ENCODE results near the gene RHOH. TPM values are rescaled to one million over a fixed set of nuclear protein-coding genes. Genes with fewer than 3 reads are reported as not detected.
A peak's percentile ranks its signal among the peaks of the same experiment; 100 is the strongest.

The RHOH gene
- total and polyA plus RNA-seq, 9 of the 15 experiments (the other 6 are each of a cell fraction or from before 2014, with no cell fraction given): 14.3 to 37.7 (median 23.2) TPM

GRCh38 chr4:40199999-40200874, 3.4 kb downstream of the RHOH start (continued):
- TF ChIP-seq NUFIP1 (IDR thresholded peaks at IDR 0.05; ENCODE audit: partially characterized antibody): no peak
- no peak for TF ChIP-seq WHSC1 (IDR thresholded peaks at IDR 0.05; ENCODE audit: low read length)
- TF ChIP-seq MLLT1 (IDR thresholded peaks at IDR 0.05): peak; percentile 53 to 81
- TF ChIP-seq, protein P1, sequence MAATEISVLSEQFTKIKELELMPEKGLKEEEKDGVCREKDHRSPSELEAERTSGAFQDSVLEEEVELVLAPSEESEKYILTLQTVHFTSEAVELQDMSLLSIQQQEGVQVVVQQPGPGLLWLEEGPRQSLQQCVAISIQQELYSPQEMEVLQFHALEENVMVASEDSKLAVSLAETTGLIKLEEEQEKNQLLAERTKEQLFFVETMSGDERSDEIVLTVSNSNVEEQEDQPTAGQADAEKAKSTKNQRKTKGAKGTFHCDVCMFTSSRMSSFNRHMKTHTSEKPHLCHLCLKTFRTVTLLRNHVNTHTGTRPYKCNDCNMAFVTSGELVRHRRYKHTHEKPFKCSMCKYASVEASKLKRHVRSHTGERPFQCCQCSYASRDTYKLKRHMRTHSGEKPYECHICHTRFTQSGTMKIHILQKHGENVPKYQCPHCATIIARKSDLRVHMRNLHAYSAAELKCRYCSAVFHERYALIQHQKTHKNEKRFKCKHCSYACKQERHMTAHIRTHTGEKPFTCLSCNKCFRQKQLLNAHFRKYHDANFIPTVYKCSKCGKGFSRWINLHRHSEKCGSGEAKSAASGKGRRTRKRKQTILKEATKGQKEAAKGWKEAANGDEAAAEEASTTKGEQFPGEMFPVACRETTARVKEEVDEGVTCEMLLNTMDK (IDR thresholded peaks at IDR 0.05; ENCODE audit: borderline replicate concordance, insufficient read depth, low read depth, low read length, poor library complexity, severe bottlenecking): no peak
- TF ChIP-seq ZNF77 (CRISPR knock-in tag; IDR thresholded peaks at IDR 0.05): no peak
- TF ChIP-seq FOXJ2 (tag; IDR thresholded peaks at IDR 0.05): no peak
- no peak for TF ChIP-seq MYBL2 (IDR thresholded peaks at IDR 0.05; ENCODE audit: low read depth)
- no peak for TF ChIP-seq MYBL2 (CRISPR knock-in tag; IDR thresholded peaks at IDR 0.05; ENCODE audit: borderline replicate concordance)
- TF ChIP-seq HNRNPUL1 (IDR thresholded peaks at IDR 0.05; ENCODE audit: low read length): no peak
- TF ChIP-seq, protein P2, sequence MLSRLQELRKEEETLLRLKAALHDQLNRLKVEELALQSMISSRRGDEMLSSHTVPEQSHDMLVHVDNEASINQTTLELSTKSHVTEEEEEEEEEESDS (CRISPR knock-in tag; IDR thresholded peaks at IDR 0.05): no peak
- no peak for TF ChIP-seq HIVEP1 (CRISPR knock-in tag; IDR thresholded peaks at IDR 0.05)
- TF ChIP-seq RBM17 (IDR thresholded peaks at IDR 0.05; ENCODE audit: borderline replicate concordance, low read depth, low read length): no peak
- TF ChIP-seq ZNF551 (CRISPR knock-in tag; IDR thresholded peaks at IDR 0.05): no peak
- TF ChIP-seq SUPT5H (IDR thresholded peaks at IDR 0.05): 0 out of 2 replicates have a peak, but pooled peaks have one; percentile 36
- no peak for TF ChIP-seq MXI1 (IDR thresholded peaks at IDR 0.05; ENCODE audit: low read depth, low read length)
- no peak for TF ChIP-seq NFIX (CRISPR knock-in tag; IDR thresholded peaks at IDR 0.05; ENCODE audit: low read depth)
- no peak for TF ChIP-seq ZNF586 (CRISPR knock-in tag; conservative IDR thresholded peaks at IDR 0.05)
- no peak for TF ChIP-seq TCF3 (CRISPR knock-in tag; IDR thresholded peaks at IDR 0.05)
- no peak for TF ChIP-seq BCOR (IDR thresholded peaks at IDR 0.05)
- TF ChIP-seq MCM2 (IDR thresholded peaks at IDR 0.05; ENCODE audit: low read depth): no peak
- no peak for TF ChIP-seq RFX1 (IDR thresholded peaks at IDR 0.05)
- no peak for TF ChIP-seq TOE1 (IDR thresholded peaks at IDR 0.05; ENCODE audit: borderline replicate concordance)
- TF ChIP-seq TOE1 (CRISPR knock-in tag; IDR thresholded peaks at IDR 0.05; ENCODE audit: borderline replicate concordance, low read depth): no peak
- peak; percentile 25; the same call in 1 of the 2 replicates for TF ChIP-seq ZEB2 (IDR thresholded peaks at IDR 0.05)
- no peak for TF ChIP-seq BMI1 (IDR thresholded peaks at IDR 0.05; ENCODE audit: low read length)
- TF ChIP-seq SMAD4 (CRISPR knock-in tag; conservative IDR thresholded peaks at IDR 0.05): peak; percentile 49; the same call in 1 of the 2 replicates
- no peak for TF ChIP-seq CHCHD3 (CRISPR knock-in tag; IDR thresholded peaks at IDR 0.05)
- no peak for TF ChIP-seq PYGO2 (tag; IDR thresholded peaks at IDR 0.05)
- TF ChIP-seq ZNF699 (CRISPR knock-in tag; IDR thresholded peaks at IDR 0.05; ENCODE audit: insufficient replicate concordance): no peak

All from K562 (cell line).